GM21390 (cell line): ENCODE results near the gene TENM4.

Experiments used
- ATAC-seq: cut with Tn5 transposase; IDR thresholded peaks from one replicate; pipeline ENCODE4 v1.9.1; 2021; ENCODE audit not compliant: unreplicated experiment

Gene TENM4

DNA sequence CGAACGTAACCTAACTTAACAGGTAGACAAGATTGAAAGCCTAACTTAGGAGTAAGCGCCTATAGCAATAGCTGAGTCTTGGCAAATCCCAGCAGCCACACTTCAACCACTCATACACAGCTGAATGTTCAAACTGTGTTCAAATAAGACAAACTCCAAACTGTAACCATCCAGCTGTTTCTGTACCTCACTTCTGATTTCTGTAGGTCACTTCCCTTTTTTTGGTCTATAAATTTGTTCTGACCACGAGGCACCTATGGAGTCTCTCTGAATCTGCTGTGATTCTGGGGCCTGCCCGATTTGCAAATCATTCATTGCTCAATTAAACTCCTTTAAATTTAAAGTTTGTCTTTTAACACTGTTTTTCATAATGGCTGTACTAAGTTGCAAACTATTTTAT lies 8.2 kb upstream of the TENM4 start:
- ATAC-seq: no peak

DNA sequence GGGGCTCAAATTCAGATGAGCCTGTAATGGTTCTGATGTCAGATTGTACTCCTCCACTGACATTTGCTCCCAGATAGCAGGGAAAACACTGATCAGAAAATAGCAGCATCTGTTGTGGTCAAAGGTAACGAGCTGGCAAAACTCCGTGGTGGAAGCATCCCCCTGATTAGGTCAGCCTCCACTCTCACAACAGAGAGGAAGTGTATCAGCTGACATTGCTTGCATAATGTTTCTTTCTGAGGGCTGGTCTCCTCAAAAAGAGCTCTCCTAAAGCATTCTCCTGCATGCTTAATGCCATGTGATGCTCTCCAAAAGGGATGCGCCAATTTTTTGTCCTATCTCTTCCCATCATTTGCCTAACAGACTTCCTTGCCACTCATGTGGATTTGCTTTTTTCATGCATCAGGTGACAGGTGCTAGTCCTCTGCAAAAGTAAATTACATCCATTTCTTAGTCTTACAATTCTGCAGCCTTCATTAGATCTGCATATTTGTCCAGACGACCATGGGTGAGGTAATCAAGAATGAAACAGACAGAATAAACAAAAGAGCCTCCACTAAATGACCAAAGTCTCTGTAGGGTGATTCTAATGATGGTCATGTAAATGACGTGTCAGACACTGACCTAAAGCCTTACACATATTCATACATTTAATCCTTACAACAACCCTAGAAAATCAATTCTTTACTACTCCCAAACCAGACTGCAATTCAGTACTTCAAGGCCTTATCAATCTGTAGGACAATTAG lies 6.4 kb upstream of the TENM4 start:
- no peak for ATAC-seq

DNA sequence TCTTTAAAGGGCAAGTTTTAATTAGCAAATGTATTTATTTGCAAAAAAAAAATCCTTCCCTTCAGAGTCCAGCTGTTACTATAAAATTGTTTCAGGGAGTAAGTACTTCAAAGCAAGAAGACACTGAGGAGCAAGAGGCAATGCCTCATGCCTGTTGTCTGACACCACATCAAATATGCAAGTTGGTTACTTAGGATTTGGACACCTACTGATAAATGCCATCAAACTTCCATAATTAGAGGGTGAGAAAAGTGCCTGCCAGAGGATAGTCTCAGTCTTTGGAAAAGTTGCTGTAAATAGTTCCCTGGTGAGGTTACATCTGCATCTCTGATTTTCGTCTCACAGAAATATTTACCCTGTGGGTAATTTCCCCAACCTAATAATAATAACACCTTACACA lies 4.1 kb upstream of the TENM4 start:
- ATAC-seq: no peak

DNA sequence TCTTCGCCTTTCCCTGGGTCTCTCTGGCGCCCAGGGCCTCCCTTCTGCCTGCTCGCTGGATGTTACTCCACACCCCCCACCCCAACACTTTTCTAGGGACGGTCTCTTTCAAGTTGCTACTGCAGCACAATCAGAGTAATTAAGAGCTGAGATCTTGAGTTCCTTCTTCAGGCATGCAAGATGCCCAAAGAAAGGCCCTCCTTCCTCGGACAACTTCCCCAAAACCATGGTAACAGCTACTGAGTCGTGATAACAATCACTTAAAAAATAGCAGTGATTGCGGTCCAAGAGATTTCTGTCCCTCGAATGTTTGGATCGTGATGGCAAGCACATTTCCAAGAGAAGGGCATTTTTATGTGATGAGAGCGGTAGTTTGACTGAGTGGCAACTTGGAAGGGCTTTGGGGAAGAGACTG lies 638 bp upstream of the TENM4 start:
- ATAC-seq: no peak

DNA sequence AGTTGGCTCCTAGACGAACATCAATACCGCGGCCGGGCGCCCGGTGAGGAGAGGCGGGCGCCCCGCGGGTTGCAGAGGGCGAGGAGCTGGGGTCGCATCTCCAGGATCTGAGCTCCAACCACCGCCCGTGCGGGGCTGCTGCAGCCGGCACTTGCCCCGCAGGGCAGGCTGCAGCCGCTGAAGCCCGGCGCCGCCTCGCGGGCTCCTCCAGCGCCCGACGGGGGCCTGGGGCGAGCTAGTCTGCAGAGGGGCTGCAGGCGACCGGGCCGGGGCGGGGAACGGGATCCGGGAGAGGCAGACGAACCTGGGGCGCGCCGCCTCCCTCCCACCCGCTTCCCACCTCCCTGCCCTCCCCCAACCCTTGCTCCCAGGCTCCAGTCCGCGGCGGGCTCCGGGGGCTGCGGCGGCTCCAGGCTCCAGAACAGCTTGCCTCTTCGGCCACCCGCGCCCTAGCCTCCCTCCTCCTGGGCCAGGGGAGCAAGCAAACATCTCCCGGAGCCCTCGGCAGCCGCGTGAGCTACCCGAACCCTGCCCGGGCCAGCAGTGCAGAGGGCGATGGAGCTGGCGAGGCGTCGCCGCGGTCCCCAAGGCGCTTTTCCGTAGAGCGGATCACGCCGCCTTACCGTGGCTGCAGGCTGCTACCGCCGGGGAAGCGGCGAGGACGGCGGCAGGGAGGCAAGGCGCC lies 802 bp downstream of the TENM4 start:
- no peak for ATAC-seq

DNA sequence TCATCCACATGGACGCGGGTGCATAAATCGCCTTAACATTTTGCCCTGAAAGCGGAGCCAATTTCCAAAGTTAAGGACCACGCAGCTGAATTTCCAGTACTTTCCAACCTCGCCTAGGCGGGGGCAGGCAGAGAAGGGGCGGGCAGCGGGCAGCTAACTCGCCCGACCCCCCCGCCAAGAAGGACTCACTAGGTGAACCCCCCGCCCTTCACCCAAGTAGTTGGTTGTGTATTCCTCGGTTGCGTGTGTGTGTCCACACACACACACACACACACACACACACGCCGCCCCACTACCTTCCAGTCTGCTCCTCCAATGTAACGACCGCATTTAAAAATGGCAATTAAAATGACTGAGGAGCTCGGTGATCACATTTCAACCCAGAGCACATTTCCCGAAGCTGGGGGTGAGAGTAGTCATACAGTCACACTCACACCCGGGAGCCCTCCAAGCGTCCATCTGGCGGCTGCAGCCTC lies 1.4 kb downstream of the TENM4 start:
- no peak for ATAC-seq

DNA sequence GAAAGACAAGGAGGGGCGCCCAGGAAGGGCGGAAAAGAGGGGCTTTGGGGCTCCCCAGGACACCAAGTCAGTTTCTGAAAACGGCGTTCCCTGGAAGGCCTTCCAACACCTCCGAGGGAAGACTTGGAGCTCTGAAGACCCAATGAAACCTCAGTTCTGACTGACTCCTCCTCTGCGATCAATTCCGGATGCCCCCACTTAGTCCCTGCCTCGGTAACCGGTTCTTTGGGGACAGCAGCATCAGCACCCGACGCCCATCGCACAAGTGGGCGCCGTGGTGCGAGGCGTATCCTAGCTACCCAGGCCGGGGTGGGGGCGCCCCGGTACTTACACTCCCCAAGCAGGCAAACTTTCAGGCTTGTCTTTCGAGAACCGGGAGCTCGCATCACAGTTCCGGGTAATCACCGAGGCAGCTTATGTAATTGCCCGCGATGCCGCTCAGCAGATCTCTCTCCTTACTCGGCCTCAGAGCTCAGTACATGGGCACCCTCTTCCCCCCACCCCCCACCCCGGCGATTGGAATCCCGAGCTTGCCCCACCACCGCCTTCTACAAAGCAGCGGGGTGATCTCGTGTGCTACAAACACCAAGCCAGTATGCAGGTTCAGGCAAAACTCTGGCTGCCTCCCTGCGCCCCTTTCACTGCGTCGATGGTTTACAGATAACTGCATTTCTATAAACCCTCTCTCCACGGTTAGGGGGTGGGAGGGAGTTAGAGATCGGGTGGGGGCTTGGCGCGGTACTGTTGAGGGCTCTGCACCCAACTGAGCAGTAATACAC lies 2.0 kb downstream of the TENM4 start:
- ATAC-seq: no peak

DNA sequence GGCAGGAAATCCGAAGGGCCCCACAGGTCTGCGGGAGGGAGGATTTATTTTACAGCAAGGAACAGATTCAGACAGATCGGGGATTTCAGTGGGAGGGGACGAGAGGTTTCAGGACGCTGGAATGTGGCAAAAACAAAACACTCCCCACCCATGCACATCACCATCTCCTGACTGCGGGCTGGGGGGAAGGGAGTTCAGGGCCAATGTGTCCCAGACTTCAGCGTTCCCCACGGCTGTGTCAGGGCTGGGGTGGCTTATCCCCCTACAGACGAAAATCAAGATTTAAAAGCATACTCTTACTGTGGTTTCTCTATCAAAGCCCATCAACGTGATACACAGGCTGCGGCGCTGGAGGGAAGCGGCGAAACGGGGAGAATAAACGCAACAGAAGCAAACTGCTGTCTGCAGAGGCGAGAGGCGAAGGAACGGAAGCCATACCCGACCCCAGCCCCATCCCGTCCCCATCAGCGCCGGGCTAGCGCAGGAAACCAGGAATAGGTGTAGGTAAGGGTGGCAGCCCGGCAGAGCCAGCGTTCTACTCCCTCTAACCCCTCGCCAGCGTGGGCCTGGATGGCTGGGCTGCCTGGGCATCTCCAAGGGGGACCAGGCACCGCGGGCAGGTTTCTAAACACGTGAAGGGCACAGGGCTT lies 2.7 kb downstream of the TENM4 start:
- no peak for ATAC-seq

DNA sequence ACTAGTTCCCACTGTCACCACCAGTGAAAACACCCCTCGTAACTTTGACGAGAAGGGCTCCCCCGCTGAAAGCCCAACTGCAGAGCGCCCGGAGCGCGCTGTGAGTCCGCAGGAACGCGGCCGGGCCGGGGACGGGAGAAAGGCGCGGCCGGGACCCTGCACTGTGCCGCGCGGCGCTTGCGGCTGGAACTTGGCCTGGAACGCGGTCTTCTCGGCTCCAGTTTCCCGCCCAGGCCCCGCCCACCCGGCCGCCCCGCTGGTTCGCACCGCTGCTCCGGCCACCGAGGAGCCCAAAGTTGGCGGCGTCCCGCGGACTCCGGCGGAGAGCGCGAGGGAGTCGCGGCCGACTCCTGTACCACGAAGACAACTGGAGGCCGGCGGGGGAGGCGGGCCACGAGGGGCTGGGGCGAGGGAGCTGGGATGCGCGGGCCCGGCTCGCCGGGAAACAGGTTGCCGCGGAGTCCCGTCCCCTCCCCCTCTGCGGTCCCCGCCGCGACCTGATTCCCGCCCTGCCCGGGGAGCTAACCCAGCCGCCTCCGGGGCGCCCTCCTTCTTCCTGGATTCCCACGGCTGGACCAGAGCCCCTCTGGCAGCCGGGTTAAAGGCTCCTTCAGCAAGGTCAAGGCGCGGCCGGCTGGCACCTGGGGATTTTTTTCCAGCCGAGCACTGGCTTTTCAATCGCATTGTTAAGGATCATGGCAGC lies 3.4 kb downstream of the TENM4 start:
- no peak for ATAC-seq

DNA sequence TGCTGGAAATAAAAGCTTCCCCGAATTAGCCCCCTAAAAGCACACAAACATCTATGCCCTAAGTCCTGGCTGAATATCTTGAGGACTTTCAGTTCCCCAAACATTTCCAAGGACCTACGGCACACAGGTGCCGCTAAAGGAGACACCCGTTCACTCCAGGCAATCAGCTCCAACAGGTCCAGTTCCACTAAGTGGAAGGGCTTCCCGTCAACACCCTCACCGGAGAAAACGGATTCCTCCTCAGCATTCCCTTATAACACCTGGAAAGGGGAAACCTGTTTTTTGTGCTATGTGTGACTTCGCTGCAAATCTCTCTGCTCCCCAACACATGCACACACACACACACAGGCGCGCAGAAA lies 3.9 kb downstream of the TENM4 start:
- ATAC-seq: no peak

DNA sequence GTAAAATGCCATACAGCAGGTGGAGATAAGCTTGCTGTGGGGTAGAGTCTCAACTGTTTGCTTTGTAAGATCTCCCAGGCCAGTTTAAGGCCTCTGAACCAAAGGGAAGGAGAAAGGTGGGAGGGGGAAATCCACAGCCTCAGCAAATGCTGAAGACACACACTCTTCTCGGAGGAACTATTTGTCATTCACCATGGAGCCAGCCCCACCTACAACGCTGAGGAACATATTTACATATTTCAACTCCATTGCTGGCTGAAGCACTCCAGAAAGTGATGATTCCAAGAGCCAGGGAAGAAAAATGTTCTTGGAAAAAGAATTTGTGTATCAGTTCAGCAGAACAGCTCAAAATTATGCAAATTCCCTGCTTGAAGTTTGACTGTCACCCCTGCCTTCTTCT lies 6.5 kb downstream of the TENM4 start:
- no peak for ATAC-seq

DNA sequence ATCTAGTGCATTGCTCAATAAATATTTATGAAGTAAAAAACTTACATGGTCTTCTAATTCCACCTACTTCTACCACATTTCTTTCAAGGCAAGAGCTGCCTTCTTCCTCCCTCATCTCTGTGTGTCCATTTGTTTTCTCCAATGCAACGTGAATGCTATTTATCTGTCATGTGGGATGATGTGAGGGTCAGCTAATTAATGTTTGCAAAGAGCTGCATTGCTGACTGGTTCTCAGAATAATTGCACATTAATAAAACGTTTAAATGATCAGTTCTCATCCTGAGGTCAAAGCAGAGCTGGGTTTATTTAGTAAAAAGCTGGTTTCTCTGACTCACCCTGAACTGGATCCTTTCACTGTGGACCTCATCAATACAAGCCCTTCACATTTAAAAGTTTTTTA lies 8.7 kb downstream of the TENM4 start:
- no peak for ATAC-seq

DNA sequence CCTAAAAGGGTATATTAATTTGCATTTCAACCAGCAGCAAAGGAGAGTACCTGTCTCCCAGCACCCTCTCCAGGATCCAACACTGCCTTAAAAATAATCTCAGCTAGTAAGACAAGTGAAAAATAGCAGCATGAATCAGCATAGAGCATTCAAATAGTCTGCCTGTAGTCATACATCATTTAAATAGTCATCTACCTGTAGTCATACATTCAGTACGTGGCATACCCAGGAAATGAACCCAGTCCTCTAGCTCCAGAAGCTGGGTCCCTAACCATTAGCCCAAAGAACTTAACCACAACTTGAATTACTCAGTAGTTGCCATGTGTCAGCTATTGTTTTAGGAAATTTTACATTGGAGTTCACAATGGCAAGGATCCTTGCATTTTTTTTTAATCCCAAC lies 9.3 kb downstream of the TENM4 start:
- no peak for ATAC-seq

DNA sequence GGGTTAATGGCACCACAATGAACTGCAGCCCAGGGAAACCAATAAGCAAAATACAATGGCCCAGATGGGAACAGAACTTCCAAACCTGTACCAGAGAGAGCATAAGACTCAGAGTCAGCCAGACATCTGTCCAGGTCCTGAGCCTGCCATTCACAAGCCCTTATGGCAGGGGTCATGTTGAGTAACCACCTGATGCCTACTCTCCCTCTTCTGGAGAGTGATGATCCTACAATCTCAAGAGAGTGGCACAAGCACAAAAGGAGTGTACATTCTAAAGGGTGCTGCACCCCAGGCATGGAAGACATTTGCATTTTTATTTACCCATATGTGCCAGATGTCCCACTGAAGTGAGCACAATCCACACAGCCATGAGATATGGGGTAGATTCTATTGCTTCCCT lies 10.6 kb downstream of the TENM4 start:
- ATAC-seq: no peak

DNA sequence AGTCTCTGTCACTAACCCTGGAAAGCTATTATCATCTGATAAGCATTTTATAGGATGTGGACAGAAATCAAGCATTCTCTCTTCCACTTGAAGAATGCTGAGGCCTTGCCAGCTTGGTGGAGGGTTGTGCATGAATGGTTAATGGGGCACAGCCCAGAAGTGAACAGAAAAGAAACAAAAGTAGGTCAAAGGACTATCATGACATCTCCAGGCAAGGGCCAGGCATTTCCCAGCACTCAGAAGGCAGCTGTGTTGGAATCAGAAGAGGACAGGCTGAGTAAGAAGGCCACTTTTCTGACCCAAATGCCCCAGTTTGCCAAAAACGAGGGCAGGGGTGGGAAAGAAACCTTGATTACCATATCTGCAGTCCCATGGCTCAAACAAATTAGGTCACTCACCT lies 12.4 kb downstream of the TENM4 start:
- ATAC-seq: no peak

DNA sequence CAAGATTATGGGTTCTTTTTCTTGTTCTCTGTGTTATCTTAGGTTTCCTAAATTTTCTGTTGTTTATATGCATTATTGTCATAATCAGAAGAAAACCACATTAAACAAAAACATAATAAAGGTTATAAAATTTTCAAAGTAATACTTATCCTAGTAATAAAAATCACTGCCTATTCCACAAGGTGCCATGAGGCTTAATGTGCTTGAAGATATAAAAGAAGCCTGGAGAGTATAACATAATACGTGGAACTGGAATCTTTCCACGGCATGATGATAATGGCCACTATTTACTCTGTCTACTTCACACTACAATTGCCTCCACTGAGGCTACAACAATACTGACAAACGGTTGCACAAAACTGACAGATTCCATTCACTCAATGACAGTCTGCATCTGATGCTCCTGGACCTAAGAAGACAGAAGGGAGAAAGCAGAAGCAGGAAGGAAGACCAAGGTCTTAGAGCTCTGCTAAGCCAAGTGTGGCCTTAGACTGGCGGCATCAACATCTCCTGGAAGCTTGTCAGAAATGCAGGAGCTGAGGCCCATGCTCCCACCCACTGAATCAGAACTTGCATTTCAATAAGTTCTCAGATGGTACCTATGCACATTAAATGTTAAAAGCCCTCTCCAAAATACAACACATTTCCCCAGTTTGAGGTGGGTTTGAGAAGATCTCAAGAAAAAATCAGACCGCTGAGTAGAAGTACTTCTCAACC lies 13.1 kb downstream of the TENM4 start:
- ATAC-seq: no peak

DNA sequence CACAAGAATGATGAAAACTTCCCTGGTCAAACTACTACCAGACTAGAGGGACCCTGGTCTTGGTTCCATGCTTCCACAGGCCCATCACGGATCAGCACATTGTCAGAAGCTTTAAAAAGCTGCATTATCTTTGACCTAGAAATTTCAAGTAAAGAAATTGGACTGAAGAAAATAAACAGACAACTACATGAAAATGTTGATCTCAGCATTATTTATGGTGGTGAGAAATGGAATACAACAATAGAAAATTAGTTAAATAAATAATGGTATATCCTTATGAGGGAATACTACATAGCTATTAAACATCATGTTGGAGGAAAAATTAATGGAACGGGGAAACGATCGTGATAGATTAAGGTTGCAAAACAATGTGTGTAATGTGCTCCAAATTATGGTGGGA lies 13.7 kb downstream of the TENM4 start:
- no peak for ATAC-seq

DNA sequence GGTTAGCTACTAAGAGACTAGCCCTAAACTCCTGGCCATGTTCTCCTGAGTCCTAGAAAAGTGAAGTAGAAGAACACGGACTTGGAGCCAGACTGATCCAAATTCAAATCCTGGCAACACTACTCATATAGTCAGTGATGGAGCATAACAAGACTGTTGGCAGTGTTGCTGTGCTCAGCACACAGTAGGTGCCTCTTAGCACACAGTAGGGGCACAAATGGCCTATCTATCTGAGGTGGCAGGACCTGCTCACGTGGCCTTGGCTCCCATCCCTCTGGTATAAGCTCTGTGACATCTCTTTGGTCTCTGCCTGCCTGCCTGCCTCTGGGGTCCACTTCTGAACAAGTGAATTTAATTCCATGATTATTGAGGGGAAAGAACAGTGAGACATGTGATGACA lies 15.4 kb downstream of the TENM4 start:
- no peak for ATAC-seq

DNA sequence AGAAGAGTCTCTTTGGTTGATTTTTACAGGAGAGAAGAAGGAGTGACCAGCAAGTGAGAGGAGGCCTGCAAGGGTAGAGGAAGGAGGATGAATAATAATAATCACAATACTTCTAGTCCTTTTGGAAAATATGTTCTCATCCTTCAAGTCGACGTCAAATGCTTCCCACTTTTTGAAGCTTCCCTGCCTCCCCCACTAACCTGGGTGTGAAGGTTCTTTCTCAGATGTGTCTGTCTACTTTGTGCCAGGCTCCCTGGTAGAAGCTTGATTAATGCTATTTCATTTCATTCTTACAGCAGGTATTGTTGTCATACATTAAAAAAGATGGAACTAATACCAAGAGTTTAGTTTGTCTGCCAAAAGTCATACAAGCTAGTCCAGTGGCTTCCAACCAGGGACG lies 17.1 kb downstream of the TENM4 start:
- ATAC-seq: no peak

DNA sequence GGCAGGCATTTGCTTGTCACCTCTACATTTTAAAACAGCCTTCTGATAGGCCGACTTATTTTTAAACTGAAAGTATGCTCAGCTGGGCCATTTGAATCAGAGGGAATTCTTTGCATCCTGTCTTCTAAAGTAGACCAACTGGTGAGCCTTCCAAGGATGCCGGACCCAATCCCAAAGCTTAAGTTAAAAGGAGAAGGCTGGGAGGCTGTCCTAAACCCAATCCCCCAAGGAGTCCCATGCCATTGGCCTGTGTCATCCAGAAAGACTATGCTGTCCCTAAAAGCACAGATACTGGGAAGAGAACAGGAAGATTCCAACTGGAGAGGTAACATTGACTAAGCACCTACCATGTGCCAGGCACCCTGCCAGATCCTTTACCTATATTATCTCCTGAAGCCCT lies 18.0 kb downstream of the TENM4 start:
- ATAC-seq: no peak
